Large intestine (tissue), 3 donors: Measurements from ENCODE around the gene ZNF385C. TPM values are rescaled to one million over a fixed set of nuclear protein-coding genes. Genes with fewer than 3 reads are reported as not detected.

ENCODE experiments used
- DNase-seq, 2 donors: peaks; one replicate each; pipeline versions ENCODE4 v3.0.0 to v3.0.0-alpha.2; 2013
- H3K27ac ChIP-seq: one replicate; pipeline ENCODE4 v1.5.1; 2013; ENCODE audit warnings: low read length
- H3K27me3 ChIP-seq: 2 replicates; pipeline ENCODE4 v1.6.1; 2013; ENCODE audit warnings: low read length; ENCODE audit not compliant: control insufficient read depth, insufficient read depth
- H3K36me3 ChIP-seq: 2 replicates; pipeline ENCODE4 v1.6.1; 2013; ENCODE audit warnings: low read length; ENCODE audit not compliant: control insufficient read depth, insufficient read depth
- H3K4me1 ChIP-seq: one replicate; pipeline ENCODE4 v1.6.1; 2013; ENCODE audit warnings: low read length; ENCODE audit not compliant: control insufficient read depth, insufficient read depth
- H3K4me3 ChIP-seq: one replicate; pipeline ENCODE4 v1.5.1; 2013; ENCODE audit warnings: low read length
- H3K9me3 ChIP-seq: one replicate; pipeline ENCODE4 v1.6.1; 2013; ENCODE audit warnings: mild to moderate bottlenecking, low read depth, low read length, moderate library complexity; ENCODE audit not compliant: control insufficient read depth
- WGBS: methylation state at CpG from one replicate; pipeline ENCODE4 v1.1.5; 2013; ENCODE audit warnings: low lambda C conversion rate; ENCODE audit not compliant: insufficient coverage; 5-methylcytosine and 5-hydroxymethylcytosine counted together
- polyA plus RNA-seq: library from polyadenylated mRNA; unstranded; fragments of 120-200 nt; gene quantifications from one replicate; pipeline ENCODE4 v1.2.1, GENCODE V29; 2013

ZNF385C gene
- polyA plus RNA-seq, 1 donor, result 1.4 TPM

GRCh38 chr17:42135664-42136653 lies 37.7 kb upstream of the ZNF385C start:
- peaks cover 29% of the 10 kb centered on the region for H3K36me3 ChIP-seq
- no CpG with 5 or more reads among the region's 15 CpGs for WGBS
- no peaks in the 10 kb centered on the region for H3K27me3 ChIP-seq
- H3K27ac ChIP-seq, result peak overlapping the region; percentile 83
- DNase-seq, result peak; percentile 83 to 94
- H3K4me1 ChIP-seq, result peaks cover 55% of the 10 kb centered on the region
- H3K9me3 ChIP-seq, result no peaks in the 10 kb centered on the region
- H3K4me3 ChIP-seq, result peak overlapping the region; percentile 12

DNA sequence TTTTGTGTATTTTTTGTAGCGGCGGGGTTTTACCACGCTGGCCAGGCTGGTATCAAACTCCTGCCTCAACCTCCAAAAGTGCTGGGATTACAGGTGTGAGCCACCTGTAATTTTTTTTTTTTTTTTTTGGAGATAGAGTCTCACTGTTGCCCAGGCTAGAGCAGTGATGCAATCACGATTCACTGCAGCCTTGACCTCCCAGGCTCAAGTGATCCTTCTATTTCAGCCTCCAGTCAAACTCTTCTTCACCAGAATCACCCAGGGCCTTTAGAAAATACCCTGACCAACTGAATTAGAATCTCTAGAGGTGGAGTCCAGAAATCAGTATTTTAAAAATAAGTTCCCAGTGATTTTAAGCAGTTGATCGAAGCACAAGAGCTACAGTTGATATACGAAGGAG lies 36.9 kb upstream of the ZNF385C start:
- H3K9me3 ChIP-seq, result no peaks in the 10 kb centered on the region
- peak overlapping the region; percentile 83 for H3K27ac ChIP-seq
- no CpG with 5 or more reads among the region's 6 CpGs for WGBS
- no peak for DNase-seq
- H3K4me1 ChIP-seq, result peaks cover 55% of the 10 kb centered on the region
- no peaks in the 10 kb centered on the region for H3K27me3 ChIP-seq
- peaks cover 31% of the 10 kb centered on the region for H3K36me3 ChIP-seq
- H3K4me3 ChIP-seq, result no peak overlapping the region

- no peaks in the 10 kb centered on the region for H3K9me3 ChIP-seq
- no CpG with 5 or more reads among the region's 4 CpGs for WGBS
- no peak for DNase-seq
- peaks cover 48% of the 10 kb centered on the region for H3K4me1 ChIP-seq
- H3K36me3 ChIP-seq, result peaks cover 41% of the 10 kb centered on the region
- H3K27me3 ChIP-seq, result no peaks in the 10 kb centered on the region
- no peak overlapping the region for H3K4me3 ChIP-seq
- peak overlapping the region; percentile 25 for H3K27ac ChIP-seq
Measured at GRCh38 chr17:42133461-42134041, 35.3 kb upstream of the ZNF385C start.

DNA sequence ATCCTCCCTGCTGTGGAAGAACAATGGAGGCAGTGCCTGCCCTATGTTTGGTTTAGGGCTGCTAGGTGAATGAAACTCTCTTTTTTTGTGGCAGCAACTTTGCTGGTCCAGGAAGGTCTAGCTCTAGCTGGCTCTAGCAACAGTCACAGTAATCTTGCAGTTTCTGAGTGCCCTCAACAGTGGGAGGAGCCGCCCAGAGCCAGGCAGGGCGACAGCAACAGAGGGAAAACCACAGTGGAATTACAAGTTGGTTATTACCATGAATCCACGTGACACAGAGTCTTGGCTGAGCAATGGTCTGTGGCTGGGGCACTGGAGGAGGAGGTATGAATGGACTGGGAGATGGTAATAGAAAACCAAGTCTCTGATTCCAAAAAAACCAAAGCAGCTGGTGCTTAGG lies 34.7 kb upstream of the ZNF385C start:
- peak; percentile 42 to 61 for DNase-seq
- Histone ChIP-seq H3K9me3 (no peaks in the 10 kb centered on the region), H3K4me3 (no peak overlapping the region), H3K4me1 (peaks cover 44% of the 10 kb centered on the region), H3K36me3 (peaks cover 43% of the 10 kb centered on the region), H3K27ac (peak overlapping the region; percentile 25), H3K27me3 (no peaks in the 10 kb centered on the region)
- no CpG with 5 or more reads among the region's 3 CpGs for WGBS

- Histone ChIP-seq H3K36me3 (peaks cover 52% of the 10 kb centered on the region), H3K27ac (no peak overlapping the region), H3K27me3 (no peaks in the 10 kb centered on the region), H3K4me3 (no peak overlapping the region), H3K9me3 (no peaks in the 10 kb centered on the region), H3K4me1 (peaks cover 44% of the 10 kb centered on the region)
- 60% methylated on average over 1 of the region's 4 CpGs for WGBS
- DNase-seq, result no peak
Measured at GRCh38 chr17:42131981-42132432, 33.7 kb upstream of the ZNF385C start.

DNA sequence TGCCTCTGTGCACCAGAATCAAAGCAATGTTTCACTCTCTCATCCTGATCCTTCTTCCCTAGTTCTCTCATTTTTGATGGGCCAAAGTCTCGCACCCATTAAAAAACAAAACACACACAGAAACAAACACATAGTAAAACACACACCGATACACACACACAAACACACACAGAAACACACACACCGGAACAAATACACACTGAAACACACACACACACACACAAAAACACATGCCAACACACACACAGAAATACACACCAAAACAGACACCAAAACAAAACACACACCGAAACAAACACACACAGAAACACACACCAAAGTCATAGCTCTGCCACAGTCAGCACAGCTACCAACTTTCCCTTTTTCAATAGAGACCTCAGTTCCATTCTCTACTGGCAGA lies 33.0 kb upstream of the ZNF385C start:
- WGBS, result no CpG with 5 or more reads among the region's 4 CpGs
- H3K9me3 ChIP-seq, result no peaks in the 10 kb centered on the region
- H3K27ac ChIP-seq, result no peak overlapping the region
- no peak overlapping the region for H3K4me3 ChIP-seq
- H3K4me1 ChIP-seq, result peaks cover 36% of the 10 kb centered on the region
- H3K27me3 ChIP-seq, result no peaks in the 10 kb centered on the region
- peaks cover 56% of the 10 kb centered on the region for H3K36me3 ChIP-seq
- DNase-seq, result no peak

DNA sequence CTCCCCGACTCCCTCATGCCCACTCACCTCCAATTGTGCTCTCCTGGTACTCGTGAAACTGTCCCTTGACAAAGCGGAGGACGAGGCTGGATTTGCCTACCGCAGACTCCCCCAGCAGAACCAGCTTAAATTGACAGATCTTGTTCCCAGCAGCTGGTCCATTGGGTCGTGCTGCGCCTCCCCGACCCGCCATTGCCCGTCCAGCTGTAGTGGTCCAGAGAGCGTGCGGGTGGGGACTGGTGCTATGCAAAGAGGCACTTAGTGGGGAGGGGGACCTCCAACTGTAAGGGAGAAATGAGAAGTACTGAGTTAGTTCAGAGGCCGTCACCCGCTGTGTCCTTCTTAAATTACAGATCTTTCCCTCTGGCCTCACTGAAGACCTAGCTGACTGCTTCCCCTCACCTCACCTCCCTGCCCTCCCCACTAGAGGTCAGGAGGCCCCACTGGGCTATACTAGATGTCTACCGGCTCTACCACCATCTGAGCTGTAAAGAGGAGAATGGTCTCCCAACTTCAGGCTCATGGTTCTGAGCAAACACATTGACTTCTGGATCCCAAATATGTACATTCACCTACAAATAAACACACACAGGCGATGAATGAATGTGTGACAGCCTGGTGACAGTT lies 32.1 kb upstream of the ZNF385C start:
- Histone ChIP-seq H3K27me3 (no peaks in the 10 kb centered on the region), H3K4me3 (no peak overlapping the region), H3K9me3 (no peaks in the 10 kb centered on the region), H3K27ac (no peak overlapping the region), H3K4me1 (peaks cover 33% of the 10 kb centered on the region), H3K36me3 (peaks cover 64% of the 10 kb centered on the region)
- DNase-seq, result no peak
- WGBS, result no CpG with 5 or more reads among the region's 16 CpGs

DNA sequence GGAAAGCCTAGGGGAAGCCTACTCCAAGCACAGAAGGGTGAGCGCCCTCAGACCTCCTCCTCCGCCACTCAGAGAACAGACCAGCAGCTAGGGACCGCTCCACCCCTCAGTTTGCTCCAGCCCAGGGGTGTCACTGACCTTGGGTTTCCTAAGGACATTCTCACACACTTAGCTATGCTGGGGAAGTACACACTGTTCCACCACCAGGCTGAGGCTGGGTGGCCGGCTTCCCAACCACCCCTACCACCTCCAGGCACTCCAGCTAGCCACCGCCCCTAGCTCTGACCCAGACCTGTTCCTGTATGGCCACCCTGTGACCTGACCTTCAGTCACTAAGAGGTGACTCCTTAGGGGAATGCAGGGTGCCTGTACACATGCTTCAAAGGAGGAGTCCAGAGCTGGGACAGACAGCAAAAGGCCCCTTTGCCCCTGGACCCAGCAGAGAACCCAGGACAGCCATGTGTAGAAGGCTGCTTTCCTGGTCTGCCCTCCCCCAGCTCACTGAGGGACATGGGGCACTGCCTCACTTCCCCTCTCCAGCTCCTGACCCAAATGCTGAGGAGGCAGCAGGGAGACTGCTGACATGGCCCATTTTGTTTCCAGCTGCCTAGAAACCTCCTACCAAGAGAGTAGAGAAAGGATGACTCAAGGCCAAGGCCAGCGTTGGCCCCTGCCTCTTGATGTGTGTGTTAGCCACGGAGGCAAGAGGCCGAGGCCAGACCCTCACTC lies 31.0 kb upstream of the ZNF385C start:
- DNase-seq, result no peak
- H3K4me1 ChIP-seq, result peaks cover 21% of the 10 kb centered on the region
- no peaks in the 10 kb centered on the region for H3K27me3 ChIP-seq
- no peaks in the 10 kb centered on the region for H3K9me3 ChIP-seq
- no peak overlapping the region for H3K4me3 ChIP-seq
- no peak overlapping the region for H3K27ac ChIP-seq
- no CpG with 5 or more reads among the region's 8 CpGs for WGBS
- peaks cover 66% of the 10 kb centered on the region for H3K36me3 ChIP-seq

- no CpG with 5 or more reads among the region's 6 CpGs for WGBS
- Histone ChIP-seq H3K27ac (no peak overlapping the region), H3K9me3 (no peaks in the 10 kb centered on the region), H3K4me1 (peaks cover 9% of the 10 kb centered on the region), H3K4me3 (no peak overlapping the region), H3K36me3 (peaks cover 63% of the 10 kb centered on the region), H3K27me3 (no peaks in the 10 kb centered on the region)
- DNase-seq, result no peak
Measured at GRCh38 chr17:42127414-42127813, 29.1 kb upstream of the ZNF385C start.

GRCh38 chr17:42126836-42127235 lies 28.6 kb upstream of the ZNF385C start:
- Histone ChIP-seq H3K36me3 (peaks cover 63% of the 10 kb centered on the region), H3K27ac (no peak overlapping the region), H3K4me3 (no peak overlapping the region), H3K4me1 (peaks cover 13% of the 10 kb centered on the region), H3K9me3 (no peaks in the 10 kb centered on the region), H3K27me3 (no peaks in the 10 kb centered on the region)
- no CpG with 5 or more reads among the region's 3 CpGs for WGBS
- no peak for DNase-seq
